HUES6 (cell line): Measurements from ENCODE around the gene ZNF343.
"Not testable (repeated sequence)": the region's sequence is repeated elsewhere in the genome, so short reads cannot be mapped to it uniquely, and the experiment has no call there.

ENCODE experiments used
- H3K27ac ChIP-seq: 2 replicates; pipeline ENCODE4 v1.7.0; 2013; ENCODE audit warnings: low read depth, mild to moderate bottlenecking, low read length, inconsistent platforms
- H3K27me3 ChIP-seq: 2 replicates; pipeline ENCODE4 v1.6.1; 2013; ENCODE audit warnings: low read length; ENCODE audit not compliant: control insufficient read depth, insufficient read depth
- H3K36me3 ChIP-seq: 2 replicates; pipeline ENCODE4 v1.6.1; 2013; ENCODE audit warnings: low read length; ENCODE audit not compliant: control insufficient read depth, insufficient read depth
- H3K4me1 ChIP-seq: 2 replicates; pipeline ENCODE4 v1.6.1; 2013; ENCODE audit warnings: low read length; ENCODE audit not compliant: control insufficient read depth, insufficient read depth
- H3K4me3 ChIP-seq: 2 replicates; pipeline ENCODE4 v1.5.1; 2013; ENCODE audit warnings: low read depth, low read length
- H3K9ac ChIP-seq: one replicate; pipeline ENCODE4 v1.6.1; 2013; ENCODE audit warnings: mild to moderate bottlenecking, low read length
- H3K9me3 ChIP-seq: 2 replicates; pipeline ENCODE4 v1.6.1; 2013; ENCODE audit warnings: low read depth, low read length; ENCODE audit not compliant: control insufficient read depth, insufficient read depth

ZNF343 gene

GRCh38 chr20:2535711-2536559 is 27.2 kb upstream of the ZNF343 start:
- H3K27ac ChIP-seq: no peak overlapping the region
- peaks cover 15% of the 10 kb centered on the region; the same call in 1 of the 2 replicates for H3K4me1 ChIP-seq
- H3K9me3 ChIP-seq: no peaks in the 10 kb centered on the region
- no peak overlapping the region for H3K9ac ChIP-seq
- H3K36me3 ChIP-seq: no peaks in the 10 kb centered on the region
- H3K27me3 ChIP-seq: peaks cover 43% of the 10 kb centered on the region
- H3K4me3 ChIP-seq: no peak overlapping the region

- Histone ChIP-seq H3K9ac (no peak overlapping the region), H3K4me1 (peaks cover 15% of the 10 kb centered on the region; the same call in 1 of the 2 replicates), H3K27ac (no peak overlapping the region), H3K9me3 (no peaks in the 10 kb centered on the region), H3K4me3 (no peak overlapping the region), H3K36me3 (no peaks in the 10 kb centered on the region), H3K27me3 (peaks cover 54% of the 10 kb centered on the region)
These were observed 24.4 kb upstream of the ZNF343 start for GRCh38 chr20:2533118-2533517.

GRCh38 chr20:2528671-2529271 is 20.1 kb upstream of the ZNF343 start:
- Histone ChIP-seq H3K9me3 (no peaks in the 10 kb centered on the region), H3K27me3 (peaks cover 76% of the 10 kb centered on the region), H3K36me3 (no peaks in the 10 kb centered on the region), H3K9ac (no peak overlapping the region), H3K27ac (no peak overlapping the region), H3K4me3 (no peak overlapping the region), H3K4me1 (peaks cover 6% of the 10 kb centered on the region; the same call in 1 of the 2 replicates)

- H3K4me3 ChIP-seq: no peak overlapping the region
- peaks cover 76% of the 10 kb centered on the region for H3K27me3 ChIP-seq
- H3K4me1 ChIP-seq: 0 out of 2 replicates have a peak, but pooled peaks cover 5% of the 10 kb centered on the region
- H3K9ac ChIP-seq: no peak overlapping the region
- H3K27ac ChIP-seq: no peak overlapping the region
- H3K9me3 ChIP-seq: no peaks in the 10 kb centered on the region
- H3K36me3 ChIP-seq: no peaks in the 10 kb centered on the region
These were observed 19.0 kb upstream of the ZNF343 start for GRCh38 chr20:2527762-2528161.

- not testable (repeated sequence) for H3K4me3 ChIP-seq, H3K27ac ChIP-seq, H3K9me3 ChIP-seq, H3K4me1 ChIP-seq, H3K9ac ChIP-seq, H3K36me3 ChIP-seq
- peaks cover 88% of the 10 kb centered on the region for H3K27me3 ChIP-seq
These were observed 17.5 kb upstream of the ZNF343 start for GRCh38 chr20:2526218-2526583.

- Histone ChIP-seq H3K36me3 (no peaks in the 10 kb centered on the region), H3K27ac (peak overlapping the region; percentile 22; the same call in 1 of the 2 replicates), H3K27me3 (peaks cover 96% of the 10 kb centered on the region), H3K4me1 (0 out of 2 replicates have a peak, but pooled peaks cover 5% of the 10 kb centered on the region), H3K9ac (peak overlapping the region; percentile 69), H3K4me3 (peak overlapping the region; percentile 81), H3K9me3 (no peaks in the 10 kb centered on the region)
These were observed 16.2 kb upstream of the ZNF343 start for GRCh38 chr20:2524709-2525506.

GRCh38 chr20:2523919-2524708 is 15.4 kb upstream of the ZNF343 start:
- Histone ChIP-seq H3K4me3 (peak overlapping the region; percentile 81), H3K4me1 (0 out of 2 replicates have a peak, but pooled peaks cover 5% of the 10 kb centered on the region), H3K9ac (peak overlapping the region; percentile 69), H3K27me3 (peaks cover 97% of the 10 kb centered on the region), H3K9me3 (no peaks in the 10 kb centered on the region), H3K27ac (peak overlapping the region; percentile 22; the same call in 1 of the 2 replicates), H3K36me3 (no peaks in the 10 kb centered on the region)

- not testable (repeated sequence) for H3K9ac ChIP-seq, H3K36me3 ChIP-seq, H3K9me3 ChIP-seq, H3K27ac ChIP-seq, H3K4me3 ChIP-seq, H3K4me1 ChIP-seq
- peaks cover 99% of the 10 kb centered on the region for H3K27me3 ChIP-seq
These were observed 14.2 kb upstream of the ZNF343 start for GRCh38 chr20:2522826-2523429.

- no peak overlapping the region for H3K4me3 ChIP-seq
- H3K4me1 ChIP-seq: 0 out of 2 replicates have a peak, but pooled peaks cover 5% of the 10 kb centered on the region
- no peaks in the 10 kb centered on the region for H3K9me3 ChIP-seq
- H3K36me3 ChIP-seq: no peaks in the 10 kb centered on the region
- H3K27ac ChIP-seq: no peak overlapping the region
- H3K9ac ChIP-seq: no peak overlapping the region
- H3K27me3 ChIP-seq: peaks cover 96% of the 10 kb centered on the region
These were observed 12.9 kb upstream of the ZNF343 start for GRCh38 chr20:2521369-2522305.
